Common myeloid progenitor, CD34-positive (primary cell): ENCODE data around the gene PAPOLA.

Experiments
- CTCF ChIA-PET: fragments of 350-600 bp; sonication (Branson Sonifier 250); formaldehyde crosslinking; loops from one replicate; lab custom pipeline; 2021; ENCODE audit warnings: antibody characterized with exemption; lab: Charles Lee
- POLR2A ChIA-PET: fragments of 350-600 bp; sonication (Branson Sonifier 250); formaldehyde crosslinking; loops from one replicate; lab custom pipeline; 2021; ENCODE audit warnings: antibody characterized with exemption; lab: Charles Lee
- DNase-seq, 3 donors: peaks; one replicate each; pipeline versions ENCODE4 v3.0.0 to v3.0.0-alpha.2; 2013
- H3K27ac ChIP-seq, 2 experiments: 1 replicate in 1 of 2; 2 replicates in 1 of 2; pipeline ENCODE4 v1.7.0; 2013; ENCODE audit warnings: inconsistent platforms in 2 of 2, low read length in 2 of 2, mild to moderate bottlenecking in 2 of 2, low read depth in 1 of 2, moderate library complexity in 1 of 2; ENCODE audit not compliant: severe bottlenecking in 2 of 2, insufficient read depth in 1 of 2, poor library complexity in 1 of 2
- H3K27me3 ChIP-seq, 5 experiments: replicated peaks in 2 of 5; 1 replicate in 3 of 5; 2 replicates in 2 of 5; pipeline versions ENCODE4 v1.6.1 to v1.7.0; 2013; ENCODE audit warnings: low read length in 4 of 5, mild to moderate bottlenecking in 2 of 5, moderate library complexity in 2 of 5, inconsistent platforms in 1 of 5; ENCODE audit not compliant: insufficient read depth in 5 of 5, control insufficient read depth in 4 of 5
- H3K36me3 ChIP-seq, 4 experiments: 1 replicate in 2 of 4; 2 replicates in 2 of 4; pipeline versions ENCODE4 v1.6.1 to v1.7.0; 2013; ENCODE audit warnings: low read length in 3 of 4, control low read depth in 1 of 4, mild to moderate bottlenecking in 1 of 4; ENCODE audit not compliant: control insufficient read depth in 4 of 4, insufficient read depth in 4 of 4
- H3K4me1 ChIP-seq, 4 experiments: 1 replicate in 3 of 4; 2 replicates in 1 of 4; pipeline versions ENCODE4 v1.6.1 to v1.7.1; 2013; ENCODE audit warnings: low read length in 3 of 4, mild to moderate bottlenecking in 3 of 4, control low read depth in 1 of 4, inconsistent platforms in 1 of 4, moderate library complexity in 1 of 4; ENCODE audit not compliant: control insufficient read depth in 4 of 4, insufficient read depth in 4 of 4; ENCODE audit errors: control extremely low read depth in 1 of 4
- H3K4me3 ChIP-seq, 7 experiments: 1 replicate in 4 of 7; 2 replicates in 3 of 7; pipeline versions ENCODE4 v1.5.1 to v1.7.0; 2013; ENCODE audit warnings: mild to moderate bottlenecking in 7 of 7, low read length in 6 of 7, moderate library complexity in 6 of 7, inconsistent platforms in 2 of 7, low read depth in 2 of 7, control low read depth in 1 of 7; ENCODE audit not compliant: insufficient read depth in 4 of 7, control insufficient read depth in 1 of 7; ENCODE audit errors: extremely low read depth in 1 of 7
- H3K9me3 ChIP-seq, 5 experiments: 1 replicate in 4 of 5; 2 replicates in 1 of 5; pipeline versions ENCODE4 v1.6.1 to v1.7.1; 2013; ENCODE audit warnings: low read length in 4 of 5, mild to moderate bottlenecking in 2 of 5, inconsistent platforms in 1 of 5, low read depth in 1 of 5, moderate library complexity in 1 of 5; ENCODE audit not compliant: control insufficient read depth in 4 of 5, insufficient read depth in 2 of 5; ENCODE audit errors: control extremely low read depth in 1 of 5
- WGBS: methylation state at CpG from one replicate; pipeline ENCODE4 v1.1.5; 2013; ENCODE audit not compliant: insufficient coverage; 5-methylcytosine and 5-hydroxymethylcytosine counted together

PAPOLA gene

GRCh38 chr14:96509457-96510090, 7.4 kb downstream of the PAPOLA start:
- Histone ChIP-seq H3K27ac (no peak overlapping the region), H3K36me3 (peaks cover 0 to 6% (median 5%) of the 10 kb centered on the region in 4 experiments), H3K9me3 (peaks cover 0 to 1% (median 0%) of the 10 kb centered on the region in 5 experiments), H3K4me1 (peaks cover 4 to 13% (median 12%) of the 10 kb centered on the region in 4 experiments), H3K4me3 (no peak overlapping the region), H3K27me3 (no peaks in the 10 kb centered on the region)
- DNase-seq, result no peak
- 100% methylated on average over 1 of the region's 6 CpGs for WGBS
- CTCF ChIA-PET, result no interaction called here
- POLR2A ChIA-PET, result no interaction called here

GRCh38 chr14:96511146-96511545, 9.0 kb downstream of the PAPOLA start:
- ChIA-PET CTCF (no interaction called here), POLR2A (interaction anchor here (0.6 kb wide), 1 partner anchor 266 kb away, joined by 3 read pairs; no protein-coding TSS in a partner anchor)
- H3K9me3 ChIP-seq, result peaks cover 0 to 1% (median 0%) of the 10 kb centered on the region in 5 experiments
- 100% methylated on average over 4 of the region's 7 CpGs for WGBS
- H3K4me1 ChIP-seq, result peaks cover 3 to 9% (median 7%) of the 10 kb centered on the region in 4 experiments
- H3K4me3 ChIP-seq, result no peak overlapping the region
- peaks cover 0 to 3% (median under 1%) of the 10 kb centered on the region in 4 experiments for H3K36me3 ChIP-seq
- H3K27ac ChIP-seq, result no peak overlapping the region
- H3K27me3 ChIP-seq, result no peaks in the 10 kb centered on the region
- DNase-seq, result no peak

GRCh38 chr14:96511667-96512066, 9.5 kb downstream of the PAPOLA start:
- WGBS, result no CpG with 5 or more reads among the region's 1 CpG
- Histone ChIP-seq H3K27me3 (no peaks in the 10 kb centered on the region), H3K27ac (no peak overlapping the region), H3K36me3 (peaks cover 0 to 3% (median under 1%) of the 10 kb centered on the region in 4 experiments), H3K9me3 (peaks cover 0 to under 1% (median 0%) of the 10 kb centered on the region in 5 experiments), H3K4me1 (peaks cover 3 to 9% (median 7%) of the 10 kb centered on the region in 4 experiments), H3K4me3 (no peak overlapping the region)
- ChIA-PET POLR2A (interaction anchor here (0.6 to 1.0 kb wide), 2 partner anchors 18 to 31 kb away, joined by 3 read pairs; no protein-coding TSS in a partner anchor), CTCF (interaction anchor here (1.1 kb wide), 1 partner anchor 32 kb away, joined by 3 read pairs; no protein-coding TSS in a partner anchor)
- DNase-seq, result no peak

GRCh38 chr14:96512122-96512521, 9.9 kb downstream of the PAPOLA start:
- ChIA-PET CTCF (interaction anchor here (1.1 to 1.2 kb wide), 2 partner anchors 14 to 32 kb away, joined by 3 to 6 read pairs; no protein-coding TSS in a partner anchor), POLR2A (interaction anchor here (0.6 to 1.0 kb wide), 2 partner anchors 18 to 31 kb away, joined by 3 read pairs; no protein-coding TSS in a partner anchor)
- DNase-seq, result no peak
- H3K36me3 ChIP-seq, result peaks cover 0 to 3% (median 0%) of the 10 kb centered on the region in 4 experiments
- no peaks in the 10 kb centered on the region for H3K9me3 ChIP-seq
- peaks cover 3 to 9% (median 7%) of the 10 kb centered on the region in 4 experiments for H3K4me1 ChIP-seq
- H3K4me3 ChIP-seq, result no peak overlapping the region
- no CpG with 5 or more reads among the region's 2 CpGs for WGBS
- no peaks in the 10 kb centered on the region for H3K27me3 ChIP-seq
- H3K27ac ChIP-seq, result no peak overlapping the region

- peak overlapping the region in 1 of 2 experiments; percentile 11 for H3K27ac ChIP-seq
- no peaks in the 10 kb centered on the region for H3K27me3 ChIP-seq
- H3K9me3 ChIP-seq, result no peaks in the 10 kb centered on the region
- ChIA-PET CTCF (interaction anchor here (0.6 to 1.2 kb wide), 4 partner anchors 9 to 1163 kb away, joined by 3 to 6 read pairs (median 4); no protein-coding TSS in a partner anchor), POLR2A (interaction anchor here (1.0 kb wide), 1 partner anchor 30 kb away, joined by 3 read pairs; no protein-coding TSS in a partner anchor)
- peaks cover 0 to 3% (median 0%) of the 10 kb centered on the region in 4 experiments for H3K36me3 ChIP-seq
- H3K4me3 ChIP-seq, result no peak overlapping the region
- DNase-seq, result no peak
- H3K4me1 ChIP-seq, result peaks cover 3 to 9% (median 7%) of the 10 kb centered on the region in 4 experiments
- 100% methylated on average over 1 of the region's 5 CpGs for WGBS
Observed at GRCh38 chr14:96512602-96513397, 10.6 kb downstream of the PAPOLA start.

- no peaks in the 10 kb centered on the region for H3K27me3 ChIP-seq
- peaks cover 3 to 7% (median 4%) of the 10 kb centered on the region in 4 experiments for H3K4me1 ChIP-seq
- H3K27ac ChIP-seq, result no peak overlapping the region
- no peaks in the 10 kb centered on the region for H3K9me3 ChIP-seq
- CTCF ChIA-PET, result no interaction called here
- POLR2A ChIA-PET, result no interaction called here
- H3K36me3 ChIP-seq, result no peaks in the 10 kb centered on the region
- no CpG with 5 or more reads among the region's 3 CpGs for WGBS
- DNase-seq, result no peak
- no peak overlapping the region for H3K4me3 ChIP-seq
Observed at GRCh38 chr14:96514694-96515093, 12.5 kb downstream of the PAPOLA start.
